ENCODE measurements around the gene C10orf95.

DNA sequence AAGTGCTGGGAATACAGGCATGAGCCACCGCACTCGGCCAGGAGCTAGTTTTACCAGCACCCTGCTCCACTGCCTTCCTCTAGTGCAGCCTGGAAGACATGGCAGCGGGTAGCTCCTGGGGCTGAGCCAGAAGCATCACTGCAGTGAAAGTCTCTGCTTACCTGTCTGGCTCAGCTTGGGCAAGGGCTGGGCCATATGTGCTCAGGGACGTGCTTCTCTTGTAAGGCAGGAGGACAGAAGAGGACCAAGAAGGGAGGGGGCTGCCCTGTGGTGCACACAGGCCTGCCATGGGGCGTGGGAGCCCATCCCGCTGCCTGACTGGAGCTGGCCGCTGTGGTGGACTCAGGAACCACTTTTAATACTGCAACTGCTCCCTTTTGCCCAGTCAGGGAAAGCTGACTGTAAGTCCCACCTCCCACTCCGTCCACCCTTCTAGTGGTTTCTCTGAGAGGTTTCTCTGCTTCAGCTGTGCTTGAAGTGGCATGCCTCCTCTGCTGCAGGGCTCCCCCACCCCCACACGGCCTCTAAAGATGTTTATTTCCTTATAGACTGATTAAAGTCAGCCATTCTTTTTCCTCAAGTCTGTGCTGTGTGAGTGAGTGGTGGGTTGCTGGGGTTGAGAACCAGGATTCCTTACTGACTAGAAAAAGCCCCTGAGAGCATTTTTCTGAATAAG is 25.3 kb upstream of the C10orf95 start:
- TF ChIP-seq RNF2 (IDR thresholded peaks at IDR 0.05; ENCODE audit: borderline replicate concordance, low read depth) (no peak), EP300 (IDR thresholded peaks at IDR 0.05) (no peak), CBX2 (IDR thresholded peaks at IDR 0.05; ENCODE audit: borderline replicate concordance, low read depth) (no peak), EHMT2 (IDR thresholded peaks at IDR 0.05; ENCODE audit: low read depth) (no peak), POLR2A (IDR thresholded peaks at IDR 0.05; ENCODE audit: low read length) (no peak), POLR2AphosphoS2 (conservative IDR thresholded peaks at IDR 0.05; ENCODE audit: low read length) (no peak), ESRRA (IDR thresholded peaks at IDR 0.05; ENCODE audit: borderline replicate concordance, low read length) (no peak), MAFK (IDR thresholded peaks at IDR 0.05; ENCODE audit: partially characterized antibody) (no peak), CEBPB (IDR thresholded peaks at IDR 0.05) (no peak), RFX5 (IDR thresholded peaks at IDR 0.05) (no peak)
- TF ChIP-seq, protein P1, sequence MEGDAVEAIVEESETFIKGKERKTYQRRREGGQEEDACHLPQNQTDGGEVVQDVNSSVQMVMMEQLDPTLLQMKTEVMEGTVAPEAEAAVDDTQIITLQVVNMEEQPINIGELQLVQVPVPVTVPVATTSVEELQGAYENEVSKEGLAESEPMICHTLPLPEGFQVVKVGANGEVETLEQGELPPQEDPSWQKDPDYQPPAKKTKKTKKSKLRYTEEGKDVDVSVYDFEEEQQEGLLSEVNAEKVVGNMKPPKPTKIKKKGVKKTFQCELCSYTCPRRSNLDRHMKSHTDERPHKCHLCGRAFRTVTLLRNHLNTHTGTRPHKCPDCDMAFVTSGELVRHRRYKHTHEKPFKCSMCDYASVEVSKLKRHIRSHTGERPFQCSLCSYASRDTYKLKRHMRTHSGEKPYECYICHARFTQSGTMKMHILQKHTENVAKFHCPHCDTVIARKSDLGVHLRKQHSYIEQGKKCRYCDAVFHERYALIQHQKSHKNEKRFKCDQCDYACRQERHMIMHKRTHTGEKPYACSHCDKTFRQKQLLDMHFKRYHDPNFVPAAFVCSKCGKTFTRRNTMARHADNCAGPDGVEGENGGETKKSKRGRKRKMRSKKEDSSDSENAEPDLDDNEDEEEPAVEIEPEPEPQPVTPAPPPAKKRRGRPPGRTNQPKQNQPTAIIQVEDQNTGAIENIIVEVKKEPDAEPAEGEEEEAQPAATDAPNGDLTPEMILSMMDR (IDR thresholded peaks at IDR 0.05), result no peak
- TF ChIP-seq, protein P2, sequence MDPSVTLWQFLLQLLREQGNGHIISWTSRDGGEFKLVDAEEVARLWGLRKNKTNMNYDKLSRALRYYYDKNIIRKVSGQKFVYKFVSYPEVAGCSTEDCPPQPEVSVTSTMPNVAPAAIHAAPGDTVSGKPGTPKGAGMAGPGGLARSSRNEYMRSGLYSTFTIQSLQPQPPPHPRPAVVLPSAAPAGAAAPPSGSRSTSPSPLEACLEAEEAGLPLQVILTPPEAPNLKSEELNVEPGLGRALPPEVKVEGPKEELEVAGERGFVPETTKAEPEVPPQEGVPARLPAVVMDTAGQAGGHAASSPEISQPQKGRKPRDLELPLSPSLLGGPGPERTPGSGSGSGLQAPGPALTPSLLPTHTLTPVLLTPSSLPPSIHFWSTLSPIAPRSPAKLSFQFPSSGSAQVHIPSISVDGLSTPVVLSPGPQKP (IDR thresholded peaks at IDR 0.05; ENCODE audit: low read depth, low read length), result no peak
- TF ChIP-seq, protein P3, sequence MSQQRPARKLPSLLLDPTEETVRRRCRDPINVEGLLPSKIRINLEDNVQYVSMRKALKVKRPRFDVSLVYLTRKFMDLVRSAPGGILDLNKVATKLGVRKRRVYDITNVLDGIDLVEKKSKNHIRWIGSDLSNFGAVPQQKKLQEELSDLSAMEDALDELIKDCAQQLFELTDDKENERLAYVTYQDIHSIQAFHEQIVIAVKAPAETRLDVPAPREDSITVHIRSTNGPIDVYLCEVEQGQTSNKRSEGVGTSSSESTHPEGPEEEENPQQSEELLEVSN (IDR thresholded peaks at IDR 0.05; ENCODE audit: borderline replicate concordance, low read depth), result no peak

Measured in A549 (cell line).